ENCODE results near the gene UCMA. TPM values are rescaled to one million over a fixed set of nuclear protein-coding genes. Genes with fewer than 3 reads are reported as not detected.
A peak's percentile ranks its signal among the peaks of the same experiment; 100 is the strongest.

Gene UCMA
- total and polyA plus RNA-seq, 9 of the 15 experiments (the other 6 are each of a cell fraction or from before 2014, with no cell fraction given): not detected

DNA sequence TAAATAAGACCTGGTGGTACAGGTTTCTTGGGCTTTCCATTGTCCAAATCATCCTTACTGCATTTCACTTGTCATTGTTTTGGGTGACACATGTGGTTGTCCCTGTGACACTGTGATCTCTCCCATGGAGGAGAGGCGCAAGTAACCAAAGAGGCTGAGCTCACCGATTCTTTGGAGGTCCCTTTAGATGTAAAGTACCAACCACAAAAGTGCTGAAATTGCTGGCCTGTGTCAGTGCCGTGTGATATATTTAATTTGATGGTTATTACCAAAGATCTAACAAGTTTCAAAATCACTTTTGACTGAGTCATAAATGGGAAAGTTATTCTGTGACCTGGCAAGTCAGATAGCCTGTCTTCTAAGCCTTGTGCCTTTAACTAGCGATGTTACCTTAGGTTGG is 53.4 kb downstream of the UCMA start (continued):
- TF ChIP-seq, protein P1, sequence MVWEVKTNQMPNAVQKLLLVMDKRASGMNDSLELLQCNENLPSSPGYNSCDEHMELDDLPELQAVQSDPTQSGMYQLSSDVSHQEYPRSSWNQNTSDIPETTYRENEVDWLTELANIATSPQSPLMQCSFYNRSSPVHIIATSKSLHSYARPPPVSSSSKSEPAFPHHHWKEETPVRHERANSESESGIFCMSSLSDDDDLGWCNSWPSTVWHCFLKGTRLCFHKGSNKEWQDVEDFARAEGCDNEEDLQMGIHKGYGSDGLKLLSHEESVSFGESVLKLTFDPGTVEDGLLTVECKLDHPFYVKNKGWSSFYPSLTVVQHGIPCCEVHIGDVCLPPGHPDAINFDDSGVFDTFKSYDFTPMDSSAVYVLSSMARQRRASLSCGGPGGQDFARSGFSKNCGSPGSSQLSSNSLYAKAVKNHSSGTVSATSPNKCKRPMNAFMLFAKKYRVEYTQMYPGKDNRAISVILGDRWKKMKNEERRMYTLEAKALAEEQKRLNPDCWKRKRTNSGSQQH (CRISPR knock-in tag; IDR thresholded peaks at IDR 0.05): no peak
- TF ChIP-seq ZNF134 (CRISPR knock-in tag; conservative IDR thresholded peaks at IDR 0.05) (no peak), ZNF77 (CRISPR knock-in tag; IDR thresholded peaks at IDR 0.05) (no peak), SMAD1 (IDR thresholded peaks at IDR 0.05; ENCODE audit: low read depth, low read length, partially characterized antibody) (no peak), ETV5 (CRISPR knock-in tag; IDR thresholded peaks at IDR 0.05; ENCODE audit: low read depth) (no peak), HDAC2 (IDR thresholded peaks at IDR 0.05) (no peak)

GRCh38 chr10:13173616-13174015 is 60.6 kb downstream of the UCMA start:
- Histone ChIP-seq H3K36me3 (ENCODE audit: control insufficient read depth, insufficient read depth, low read length) (peaks cover 94% of the 10 kb centered on the region), H2AFZ (ENCODE audit: low read depth, low read length) (no peak overlapping the region), H3K79me2 (ENCODE audit: control insufficient read depth, insufficient read depth, low read length) (no peaks in the 10 kb centered on the region), H3K27me3 (ENCODE audit: control insufficient read depth in 2 of 2, insufficient read depth in 2 of 2, low read length in 2 of 2) (no peaks in the 10 kb centered on the region), H3K9ac (ENCODE audit: insufficient read depth in 1 of 2, low read depth in 2 of 2, low read length in 2 of 2) (no peak overlapping the region), H4K20me1 (replicated peaks; ENCODE audit: control insufficient read depth, insufficient read depth, low read length) (no peaks in the 10 kb centered on the region), H3K27ac (ENCODE audit: extremely low read depth, low read depth, low read length) (no peak overlapping the region), H3K4me3 (no peak overlapping the region), H3K4me2 (ENCODE audit: insufficient read depth, low read length) (no peak overlapping the region), H3K9me3 (replicated peaks; ENCODE audit: control insufficient read depth, insufficient read depth, low read depth, low read length) (no peaks in the 10 kb centered on the region), H3K4me1 (replicated peaks in 1 of 2; ENCODE audit: control insufficient read depth in 2 of 2, insufficient read depth in 2 of 2, low read length in 2 of 2) (no peaks in the 10 kb centered on the region), H3K9me1 (ENCODE audit: control insufficient read depth, insufficient read depth, low read length) (no peaks in the 10 kb centered on the region)
- BruUV-seq (replicated peaks): TSS peak; percentile 9
- DNase-seq (ENCODE audit: extremely low read depth in 1 of 4, low spot score in 3 of 4) (no peak), FAIRE-seq (no peak), ATAC-seq (no peak)
- ChIA-PET CTCF (ENCODE audit: low intra/inter-chr PET ratio) (no interaction called here), POLR2A (no interaction called here)
- in situ Hi-C loops (cut with MboI) (no loop called here), intact Hi-C loops (cut with micrococcal nuclease) (no loop called here)
- WGBS (ENCODE audit: insufficient coverage, low coverage, missing lambda C conversion rate): 96% methylated on average over 2 of the region's 2 CpGs
- no peak for TF ChIP-seq RNF2 (IDR thresholded peaks at IDR 0.05)
- TF ChIP-seq NCOA6 (IDR thresholded peaks at IDR 0.05): no peak
- TF ChIP-seq BRD9 (IDR thresholded peaks at IDR 0.05; ENCODE audit: low read depth, partially characterized antibody): no peak
- no peak for TF ChIP-seq ELF1 (tag; IDR thresholded peaks at IDR 0.05)
- TF ChIP-seq TFAM (CRISPR knock-in tag; conservative IDR thresholded peaks at IDR 0.05): no peak
- TF ChIP-seq, protein P2, sequence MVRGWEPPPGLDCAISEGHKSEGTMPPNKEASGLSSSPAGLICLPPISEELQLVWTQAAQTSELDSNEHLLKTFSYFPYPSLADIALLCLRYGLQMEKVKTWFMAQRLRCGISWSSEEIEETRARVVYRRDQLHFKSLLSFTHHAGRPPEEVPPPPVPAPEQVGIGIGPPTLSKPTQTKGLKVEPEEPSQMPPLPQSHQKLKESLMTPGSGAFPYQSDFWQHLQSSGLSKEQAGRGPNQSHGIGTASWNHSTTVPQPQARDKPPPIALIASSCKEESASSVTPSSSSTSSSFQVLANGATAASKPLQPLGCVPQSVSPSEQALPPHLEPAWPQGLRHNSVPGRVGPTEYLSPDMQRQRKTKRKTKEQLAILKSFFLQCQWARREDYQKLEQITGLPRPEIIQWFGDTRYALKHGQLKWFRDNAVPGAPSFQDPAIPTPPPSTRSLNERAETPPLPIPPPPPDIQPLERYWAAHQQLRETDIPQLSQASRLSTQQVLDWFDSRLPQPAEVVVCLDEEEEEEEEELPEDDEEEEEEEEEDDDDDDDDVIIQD (CRISPR knock-in tag; IDR thresholded peaks at IDR 0.05): no peak
- TF ChIP-seq C11orf30 (IDR thresholded peaks at IDR 0.05; ENCODE audit: low read depth): no peak

Data from K562 (cell line).